Measurements from ENCODE around the gene GPR162. TPM values are rescaled to one million over a fixed set of nuclear protein-coding genes. Genes with fewer than 3 reads are reported as not detected.

GPR162 gene
- total RNA-seq (under 1 TPM in 1 of 2 experiments, not detected in 1; 0.11 TPM), polyA plus RNA-seq (not detected)

GRCh38 chr12:6821591-6822425, at the start of gene GPR162:
GPR162 (plus strand) TSS chr12:6821821; CDS start chr12:6823899, 2,078 bp downstream.
- Histone ChIP-seq H3K27ac (ENCODE audit: low read depth, low read length) (no peak within 1 kb of the TSS), H3K4me3 (ENCODE audit: low read length) (no peak within 1 kb of the TSS), H3K27me3 (ENCODE audit: insufficient read depth, low read length, poor library complexity, severe bottlenecking) (peaks cover 23% of the 10 kb centered on the region), H3K4me1 (ENCODE audit: insufficient read depth, low read length) (peaks cover 8% of the 10 kb centered on the region), H3K36me3 (ENCODE audit: insufficient read depth, low read length) (peaks cover 11% of the 10 kb centered on the region), H3K9me3 (ENCODE audit: low read length) (no peaks in the 10 kb centered on the region)
- no peak for DNase-seq
- no peaks in the 10 kb centered on the region for H3K9me3 Mint-ChIP-seq
- peak within 1 kb of the TSS in 6 of 7 donors; percentile 21 to 68 (median 57) for H3K4me3 Mint-ChIP-seq
- no peaks in the 10 kb centered on the region for H3K36me3 Mint-ChIP-seq
- peaks cover 4 to 16% (median 13%) of the 10 kb centered on the region in 3 donors for H3K4me1 Mint-ChIP-seq
- peak within 1 kb of the TSS in 2 of 8 donors; percentile 45 to 78 for H3K27ac Mint-ChIP-seq
- peaks cover 22 to 50% of the 10 kb centered on the region in 2 donors for H3K27me3 Mint-ChIP-seq
- CTCF ChIA-PET, result interaction anchor here (0.8 to 5.2 kb wide), 9 partner anchors 13 to 157 kb away, joined by 3 to 39 read pairs (median 3); partner anchors contain the start of genes MLF2, PTMS and SPSB2
- POLR2A ChIA-PET, result interaction anchor here (0.6 to 0.9 kb wide), 2 partner anchors 51 to 286 kb away, joined by 3 read pairs; no protein-coding TSS in a partner anchor

GRCh38 chr12:6772331-6772695, 49.3 kb upstream of the GPR162 start, which contains the start of gene LAG3:
LAG3 (plus strand) TSS chr12:6772520; CDS start chr12:6772853, 333 bp downstream.
- peak in 3 of 5 donors; percentile 39 to 71 (median 52) for DNase-seq
- H3K4me3 Mint-ChIP-seq, result peak within 1 kb of the TSS; percentile 85 to 99 (median 91)
- H3K36me3 ChIP-seq (ENCODE audit: insufficient read depth, low read length), result no peaks in the 10 kb centered on the region
- H3K9me3 Mint-ChIP-seq, result no peaks in the 10 kb centered on the region
- H3K4me1 Mint-ChIP-seq, result peaks cover 60 to 81% (median 65%) of the 10 kb centered on the region in 3 donors
- CTCF ChIA-PET, result interaction anchor here (1.4 to 11.0 kb wide), 2 partner anchors 18 to 54 kb away, joined by 5 to 162 read pairs; partner anchors contain the start of gene MLF2
- H3K36me3 Mint-ChIP-seq, result peaks cover 0 to 17% (median 2%) of the 10 kb centered on the region in 3 donors
- no peaks in the 10 kb centered on the region for H3K9me3 ChIP-seq (ENCODE audit: low read length)
- H3K4me3 ChIP-seq (ENCODE audit: low read length), result peak within 1 kb of the TSS; percentile 40
- POLR2A ChIA-PET, result interaction anchor here (1.2 kb wide), 1 partner anchor 18 kb away, joined by 4 read pairs; no protein-coding TSS in a partner anchor
- H3K27me3 ChIP-seq (ENCODE audit: insufficient read depth, low read length, poor library complexity, severe bottlenecking), result no peaks in the 10 kb centered on the region
- peaks cover 49% of the 10 kb centered on the region for H3K4me1 ChIP-seq (ENCODE audit: insufficient read depth, low read length)
- H3K27ac Mint-ChIP-seq, result peak within 1 kb of the TSS; percentile 69 to 94 (median 90)
- peaks cover 13% of the 10 kb centered on the region in 2 donors for H3K27me3 Mint-ChIP-seq
- peak within 1 kb of the TSS; percentile 75 for H3K27ac ChIP-seq (ENCODE audit: low read depth, low read length)

- H3K36me3 ChIP-seq (ENCODE audit: insufficient read depth, low read length), result no peaks in the 10 kb centered on the region
- Mint-ChIP-seq H3K36me3 (peaks cover 0 to 22% (median 2%) of the 10 kb centered on the region in 3 donors), H3K9me3 (no peaks in the 10 kb centered on the region), H3K4me1 (peaks cover 55 to 76% (median 59%) of the 10 kb centered on the region in 3 donors), H3K27ac (peak overlapping the region; percentile 69 to 93 (median 86)), H3K27me3 (peaks cover 9 to 10% of the 10 kb centered on the region in 2 donors), H3K4me3 (peak overlapping the region; percentile 85 to 99 (median 91))
- H3K27ac ChIP-seq (ENCODE audit: low read depth, low read length), result peak overlapping the region; percentile 75
- H3K4me1 ChIP-seq (ENCODE audit: insufficient read depth, low read length), result peaks cover 51% of the 10 kb centered on the region
- ChIA-PET CTCF (interaction anchor here (0.9 to 11.0 kb wide), 2 partner anchors 18 to 137 kb away, joined by 3 to 162 read pairs; partner anchors contain the start of genes LPAR5 and MLF2), POLR2A (interaction anchor here (0.6 to 2.7 kb wide), 3 partner anchors 19 to 165 kb away, joined by 4 to 23 read pairs (median 4); partner anchors contain the start of gene MLF2)
- H3K4me3 ChIP-seq (ENCODE audit: low read length), result peak overlapping the region; percentile 40
- DNase-seq, result no peak
- H3K27me3 ChIP-seq (ENCODE audit: insufficient read depth, low read length, poor library complexity, severe bottlenecking), result no peaks in the 10 kb centered on the region
- no peaks in the 10 kb centered on the region for H3K9me3 ChIP-seq (ENCODE audit: low read length)
These were observed 48.7 kb upstream of the GPR162 start for GRCh38 chr12:6772726-6773589.

- ChIA-PET CTCF (interaction anchor here (0.7 to 11.0 kb wide), 9 partner anchors 7 to 171 kb away, joined by 3 to 162 read pairs (median 4); partner anchors contain the start of genes LPAR5, MLF2, PTMS and ZNF384), POLR2A (interaction anchor here (0.6 to 2.7 kb wide), 6 partner anchors 21 to 164 kb away, joined by 3 to 23 read pairs (median 5); partner anchors contain the start of genes CDCA3, MLF2, USP5 and ZNF384)
- peak overlapping the region; percentile 94 to 100 (median 99) for H3K27ac Mint-ChIP-seq
- H3K4me1 Mint-ChIP-seq, result peaks cover 53 to 77% (median 59%) of the 10 kb centered on the region in 3 donors
- peaks cover 0 to 24% (median 2%) of the 10 kb centered on the region in 3 donors for H3K36me3 Mint-ChIP-seq
- H3K27ac ChIP-seq (ENCODE audit: low read depth, low read length), result peak overlapping the region; percentile 75
- H3K36me3 ChIP-seq (ENCODE audit: insufficient read depth, low read length), result no peaks in the 10 kb centered on the region
- H3K4me1 ChIP-seq (ENCODE audit: insufficient read depth, low read length), result peaks cover 59% of the 10 kb centered on the region
- H3K4me3 Mint-ChIP-seq, result peak overlapping the region; percentile 93 to 99 (median 97)
- H3K9me3 Mint-ChIP-seq, result no peaks in the 10 kb centered on the region
- peaks cover 2 to 8% of the 10 kb centered on the region in 2 donors for H3K27me3 Mint-ChIP-seq
- no peaks in the 10 kb centered on the region for H3K27me3 ChIP-seq (ENCODE audit: insufficient read depth, low read length, poor library complexity, severe bottlenecking)
- peak in 3 of 5 donors; percentile 14 to 55 (median 20) for DNase-seq
- H3K4me3 ChIP-seq (ENCODE audit: low read length), result peak overlapping the region; percentile 54
- no peaks in the 10 kb centered on the region for H3K9me3 ChIP-seq (ENCODE audit: low read length)
These were observed 47.9 kb upstream of the GPR162 start for GRCh38 chr12:6773590-6774351.

- no peaks in the 10 kb centered on the region for H3K27me3 ChIP-seq (ENCODE audit: insufficient read depth, low read length, poor library complexity, severe bottlenecking)
- peak; percentile 32 to 86 (median 55) for DNase-seq
- Mint-ChIP-seq H3K36me3 (peaks cover 0 to 25% (median 2%) of the 10 kb centered on the region in 3 donors), H3K4me3 (peak overlapping the region; percentile 93 to 99 (median 97)), H3K9me3 (no peaks in the 10 kb centered on the region), H3K27me3 (peaks cover 0 to 4% of the 10 kb centered on the region in 2 donors), H3K27ac (peak overlapping the region; percentile 94 to 100 (median 99)), H3K4me1 (peaks cover 54 to 73% (median 59%) of the 10 kb centered on the region in 3 donors)
- H3K27ac ChIP-seq (ENCODE audit: low read depth, low read length), result peak overlapping the region; percentile 75
- ChIA-PET POLR2A (interaction anchor here (0.6 to 2.7 kb wide), 8 partner anchors 10 to 140 kb away, joined by 3 to 23 read pairs (median 6); partner anchors contain the start of genes CDCA3, COPS7A, MLF2 and USP5), CTCF (interaction anchor here (0.7 to 11.0 kb wide), 10 partner anchors 8 to 172 kb away, joined by 3 to 162 read pairs (median 4); partner anchors contain the start of genes MLF2, PTMS, SPSB2 and ZNF384)
- no peaks in the 10 kb centered on the region for H3K36me3 ChIP-seq (ENCODE audit: insufficient read depth, low read length)
- no peaks in the 10 kb centered on the region for H3K9me3 ChIP-seq (ENCODE audit: low read length)
- H3K4me1 ChIP-seq (ENCODE audit: insufficient read depth, low read length), result peaks cover 65% of the 10 kb centered on the region
- peak overlapping the region; percentile 54 for H3K4me3 ChIP-seq (ENCODE audit: low read length)
These were observed 47.0 kb upstream of the GPR162 start for GRCh38 chr12:6774499-6775062.
